Heart left ventricle (tissue), 13 donors: Measurements from ENCODE around the gene GARS1.

Experiments
- CTCF ChIP-seq, 12 donors: fragments of 200-600 bp; sonication (generic) in 4 of 12; IDR thresholded peaks; one replicate each; pipeline versions ENCODE4 v1.5.0 to v1.8.0; 2018 to 2022; ENCODE audit warnings: antibody characterized with exemption in 12 of 12, mild to moderate bottlenecking in 5 of 12
- POLR2A ChIP-seq, 2 donors: fragments of 450-650 bp; IDR thresholded peaks; one replicate each; pipeline ENCODE4 v1.6.1; 2017; ENCODE audit warnings: antibody characterized with exemption in 2 of 2, mild to moderate bottlenecking in 2 of 2, moderate library complexity in 2 of 2
- donor health status: ischemic (EF 13 %, LVEDD 7.1; RV severe dilation, severe dysfunction).
- donor health status: DM: no; HTN: yes; CAD: no.
- donor health status: DM: no; HTN: no; CAD: no.
- donor health status: ischemic (EF 25% LVEDD 6.9; RV normal size, moderate dysfunction).
- donor health status: ischemic (EF 25% LVEDD 5.7; RV mildly dilated, moderate dysfunction).
- donor health status: ischemic (EF 35%, LVEDD 5.7; RV mildly dilated, moderate dysfunction).
- donor health status: nonischemic (EF 11% LVEDD 7.7; RV severe dilation, severe dysfunction).
- donor health status: DM: yes; HTN: yes; CAD: no.
- donor health status: PGD.
- donor health status: ischemic (EF 29% LVEDD 5.4; RV normal size, mild dysfunction).
- donor health status: nonischemic (EF 23%, LVEDD 6.1; RV moderate dilation, normal function).

DNA sequence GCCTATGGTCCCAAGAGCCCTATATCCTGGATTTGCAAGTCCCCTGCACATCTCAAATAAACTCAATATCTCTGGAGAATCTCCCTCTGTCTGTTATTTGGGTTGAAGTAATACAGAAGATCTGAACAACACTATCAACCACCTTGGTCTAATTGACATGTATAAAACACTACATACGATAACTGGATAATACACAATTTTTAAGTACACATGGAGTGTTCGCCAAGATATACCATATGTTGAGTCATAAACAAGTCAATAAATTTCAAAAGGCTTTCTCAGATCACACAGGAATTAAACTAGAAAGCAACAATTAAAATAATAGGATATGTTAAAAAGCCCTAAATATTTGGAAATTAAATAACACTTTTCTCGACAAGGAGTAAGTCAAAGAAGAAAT lies 5.6 kb upstream of the GARS1 start:
- no peak for TF ChIP-seq POLR2A (IDR thresholded peaks at IDR 0.05)
- TF ChIP-seq CTCF (IDR thresholded peaks at IDR 0.05): no peak
